SK-N-DZ (cell line): ENCODE measurements around the gene RTN4IP1.

ENCODE experiments used
- DNase-seq: peaks from one replicate; pipeline ENCODE4 v3.0.0-alpha.2; 2015; ENCODE audit warnings: low spot score

The RTN4IP1 gene

DNA sequence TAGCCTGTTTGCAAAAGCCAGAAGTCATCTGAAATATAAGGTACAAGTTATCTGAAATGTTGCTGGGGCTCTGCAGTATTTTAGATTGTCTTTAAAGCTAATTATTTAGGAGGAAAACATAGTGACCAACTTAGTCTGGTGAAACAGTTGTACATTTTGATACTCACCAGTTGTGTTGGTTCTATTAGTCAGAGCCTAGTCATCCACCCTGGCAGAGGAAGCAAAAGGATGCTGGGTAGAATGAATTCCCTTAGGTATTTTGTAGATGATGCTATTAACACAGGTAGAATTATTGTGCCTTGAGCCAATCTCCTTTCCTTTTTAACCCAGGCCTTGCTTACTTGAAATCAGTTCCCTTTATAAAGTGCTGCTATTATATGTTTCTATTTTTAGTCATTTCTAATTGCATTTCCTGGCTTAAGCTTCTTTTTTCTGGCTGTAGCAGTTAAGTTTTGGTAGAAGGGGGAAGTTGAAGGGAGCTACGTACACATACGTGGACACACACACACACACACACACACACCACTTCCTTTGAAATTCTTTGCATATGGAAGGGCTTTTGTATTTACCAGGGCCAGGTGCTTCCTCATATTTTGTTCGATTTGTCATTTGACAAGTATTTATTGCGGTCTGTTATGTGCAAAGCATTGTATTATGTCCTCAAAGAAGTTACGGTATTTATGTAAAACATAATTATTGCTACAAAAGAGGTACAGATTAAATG lies 82.4 kb downstream of the RTN4IP1 start:
- no peak for DNase-seq

GRCh38 chr6:106546261-106546690 lies 83.0 kb downstream of the RTN4IP1 start:
- no peak for DNase-seq

DNA sequence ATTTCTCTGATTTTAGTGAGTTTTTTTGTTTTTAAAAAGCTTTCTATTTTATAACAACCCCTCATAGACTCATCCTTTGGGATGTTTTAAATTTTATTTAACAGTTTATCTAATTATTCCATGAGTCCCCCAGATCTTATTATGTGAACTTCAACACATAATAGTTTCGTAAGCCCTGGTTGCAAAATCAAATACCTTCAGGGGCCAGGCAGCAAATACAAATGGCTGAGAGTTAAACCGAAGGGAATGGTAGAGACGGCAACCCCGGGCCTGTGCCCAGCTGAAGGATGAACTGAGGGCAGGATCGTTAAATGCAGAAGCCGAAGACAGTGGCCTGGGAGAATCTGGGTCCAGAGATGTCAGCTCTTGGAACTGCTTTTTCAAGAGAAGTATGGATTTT lies 88.4 kb downstream of the RTN4IP1 start:
- DNase-seq, result no peak

GRCh38 chr6:106540432-106540831 lies 88.9 kb downstream of the RTN4IP1 start:
- DNase-seq, result no peak

GRCh38 chr6:106539936-106540335 lies 89.4 kb downstream of the RTN4IP1 start:
- peak; percentile 7 for DNase-seq

DNA sequence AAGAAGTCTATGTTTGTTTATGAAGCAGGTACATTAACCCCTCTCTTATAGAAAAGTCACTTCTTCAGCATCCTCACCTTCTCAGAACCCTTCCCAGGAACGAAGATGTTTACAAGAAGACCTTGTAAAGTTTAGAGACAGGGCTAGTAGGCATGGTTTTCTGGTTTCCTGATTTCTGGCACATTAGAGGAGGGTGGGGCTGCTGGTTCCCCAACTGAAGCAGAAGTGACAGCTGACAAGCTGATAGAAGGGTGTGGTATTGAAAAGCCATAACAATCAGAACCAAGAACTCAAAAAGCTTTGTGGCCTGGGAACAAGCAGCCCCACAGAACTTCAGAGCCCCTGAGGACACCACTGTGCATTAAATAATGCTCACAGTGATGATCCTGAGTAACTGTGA lies 91.2 kb downstream of the RTN4IP1 start:
- DNase-seq, result no peak

DNA sequence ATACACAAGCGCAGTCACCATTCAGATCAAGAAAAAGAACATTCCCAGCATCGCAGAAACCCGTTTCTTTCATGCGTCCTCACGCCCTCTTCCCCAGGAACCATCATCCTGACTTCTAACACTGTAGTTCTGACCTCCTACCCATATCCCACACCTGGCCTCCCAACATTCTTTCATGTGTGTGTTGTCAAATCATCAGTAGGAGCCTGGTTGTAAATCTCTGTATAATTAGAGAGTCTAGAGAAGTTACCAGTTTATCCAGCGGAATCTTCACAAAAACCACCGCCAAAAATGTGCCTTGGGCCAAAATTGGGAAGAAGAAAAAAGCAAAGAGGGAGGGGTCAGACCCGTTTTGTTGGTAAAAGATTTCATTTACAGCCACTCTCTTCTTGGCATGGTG lies 91.6 kb downstream of the RTN4IP1 start:
- DNase-seq, result no peak

DNA sequence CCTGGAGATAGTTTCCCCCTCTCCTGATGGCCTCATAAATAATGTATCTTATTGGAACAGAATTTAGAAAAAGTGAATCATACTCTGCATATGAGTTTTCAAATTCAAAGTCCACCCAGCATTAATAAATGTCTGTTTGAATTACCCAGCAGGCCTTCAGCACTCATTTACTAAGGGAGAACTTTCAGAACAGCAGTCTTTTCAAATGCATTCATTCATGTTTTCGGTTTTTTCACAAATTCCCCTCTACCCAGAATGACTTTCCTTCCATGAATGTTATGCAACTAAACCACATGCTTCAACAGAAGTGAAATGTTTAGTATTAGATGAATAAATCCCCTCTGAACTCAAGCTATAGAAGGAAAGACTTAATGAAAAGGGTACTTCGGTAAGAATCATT lies 92.4 kb downstream of the RTN4IP1 start:
- no peak for DNase-seq

DNA sequence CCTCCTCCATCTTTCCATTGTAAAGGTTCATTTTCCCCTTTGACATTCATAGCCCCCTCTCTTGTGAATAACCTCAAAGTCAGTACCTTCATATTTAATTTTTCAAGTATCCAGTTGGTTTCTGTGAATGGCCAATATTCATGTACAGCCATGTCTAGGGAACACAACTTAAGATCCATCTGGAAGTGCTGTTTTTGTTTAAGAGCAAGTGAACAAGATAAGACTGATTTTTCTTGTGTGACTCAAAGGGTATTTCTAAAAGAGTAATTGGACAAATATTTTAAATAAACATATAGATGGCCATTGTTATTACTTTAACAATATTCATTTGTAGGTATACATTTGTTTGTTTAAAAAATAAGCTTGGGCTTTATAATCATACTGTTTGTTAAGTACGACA lies 92.9 kb downstream of the RTN4IP1 start:
- DNase-seq, result no peak

GRCh38 chr6:106535012-106535411 lies 94.3 kb downstream of the RTN4IP1 start:
- DNase-seq, result no peak

DNA sequence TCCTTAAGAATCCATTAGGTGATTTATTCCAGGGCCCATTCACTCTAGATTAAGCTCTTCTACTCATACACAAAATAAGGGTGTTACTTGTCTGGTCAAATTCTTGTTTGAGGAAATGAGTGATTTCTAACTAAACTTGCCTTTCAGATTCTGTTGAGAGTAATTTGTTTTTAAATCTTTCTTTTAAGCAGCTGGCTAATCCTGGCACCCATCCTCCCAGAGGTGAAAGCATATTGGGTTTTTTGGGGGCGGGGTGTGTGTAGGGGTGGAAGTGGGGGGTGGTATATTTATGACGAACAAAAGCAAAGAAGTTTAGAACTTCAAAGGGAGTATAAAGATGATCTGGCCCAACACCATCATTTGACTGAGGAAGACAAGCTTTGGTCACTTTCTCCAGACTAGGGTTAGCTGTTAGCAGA lies 94.7 kb downstream of the RTN4IP1 start:
- no peak for DNase-seq

- no peak for DNase-seq
Measured at GRCh38 chr6:106534004-106534403, 95.3 kb downstream of the RTN4IP1 start.

DNA sequence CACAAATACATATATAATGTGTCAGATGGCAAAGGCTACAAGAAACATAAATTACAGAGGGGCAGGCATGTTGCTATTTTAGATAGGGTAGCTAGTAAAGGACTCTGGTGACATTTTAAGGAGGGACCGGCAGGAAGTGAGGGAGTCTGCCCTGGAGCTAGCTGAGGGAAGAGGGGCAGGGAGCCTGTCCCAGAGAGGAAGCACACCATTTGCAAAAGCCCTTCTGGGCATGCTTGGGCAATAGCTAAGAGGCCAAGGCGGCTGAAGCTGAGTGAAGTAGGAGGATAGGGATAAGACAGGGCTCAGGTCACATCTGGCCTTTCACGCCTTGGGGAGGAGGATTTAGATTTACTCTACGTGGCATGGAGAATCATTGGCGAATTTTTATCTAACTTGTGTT lies 96.2 kb downstream of the RTN4IP1 start:
- no peak for DNase-seq

DNA sequence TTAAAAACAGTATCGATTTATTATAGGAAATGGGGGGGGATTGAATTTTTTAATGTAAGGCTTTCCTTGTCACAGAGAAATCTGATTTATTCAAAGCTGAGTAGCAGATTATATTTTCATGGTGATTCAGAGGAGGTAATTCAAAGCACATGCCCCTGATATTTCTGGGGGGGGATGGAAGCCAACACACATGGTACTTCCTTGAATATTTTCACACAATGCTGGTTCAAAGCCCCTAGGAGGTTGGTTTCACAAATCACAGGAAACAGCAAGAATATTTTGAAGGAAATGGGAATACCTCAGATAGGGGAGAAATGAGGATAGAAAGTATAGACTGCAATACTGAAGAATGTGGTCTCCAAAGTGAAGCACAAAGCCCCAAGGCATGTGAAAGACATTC lies 98.8 kb downstream of the RTN4IP1 start:
- no peak for DNase-seq

DNA sequence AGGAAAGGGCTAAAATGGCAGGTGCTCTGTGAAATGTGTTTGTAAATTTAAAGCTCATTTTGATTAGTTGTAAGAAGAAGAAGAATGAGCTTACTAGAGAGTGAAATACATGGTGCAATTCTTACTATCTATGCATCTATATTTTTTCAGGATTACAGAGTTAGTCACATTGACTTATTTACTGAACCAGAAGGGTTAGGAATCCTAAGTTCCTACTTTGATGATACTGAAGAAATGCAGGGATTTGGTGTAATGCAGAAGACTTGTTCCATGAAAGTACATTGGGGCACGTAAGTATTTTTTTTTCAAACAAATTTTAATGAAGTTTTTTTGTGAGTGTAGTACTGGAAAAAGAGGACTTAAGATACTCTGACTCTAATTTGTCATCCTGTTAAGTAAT lies 99.3 kb downstream of the RTN4IP1 start:
- DNase-seq, result no peak

DNA sequence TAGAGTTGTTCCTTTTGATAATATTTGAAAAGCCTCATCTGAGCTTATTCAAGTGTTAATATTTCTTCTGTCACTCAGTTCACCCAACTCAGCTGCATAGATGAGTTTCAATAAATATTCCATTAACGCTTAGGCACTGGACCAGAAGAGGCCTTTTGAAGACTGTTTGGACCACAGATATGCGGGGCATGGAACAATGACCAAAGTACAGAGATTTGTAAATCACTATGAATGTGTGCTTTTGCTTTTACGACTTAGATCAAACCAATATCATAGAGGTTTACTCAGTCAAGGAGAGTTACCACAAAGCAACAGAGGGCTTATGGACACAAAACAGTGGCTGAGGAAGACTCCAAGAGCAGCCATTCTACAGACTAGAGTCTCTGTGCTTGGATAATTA lies 99.9 kb downstream of the RTN4IP1 start:
- DNase-seq, result no peak

- no peak for DNase-seq
Measured at GRCh38 chr6:106528521-106528920, 100.8 kb downstream of the RTN4IP1 start.

GRCh38 chr6:106527979-106528378 lies 101.3 kb downstream of the RTN4IP1 start:
- no peak for DNase-seq

GRCh38 chr6:106527117-106527516 lies 102.2 kb downstream of the RTN4IP1 start:
- no peak for DNase-seq

DNA sequence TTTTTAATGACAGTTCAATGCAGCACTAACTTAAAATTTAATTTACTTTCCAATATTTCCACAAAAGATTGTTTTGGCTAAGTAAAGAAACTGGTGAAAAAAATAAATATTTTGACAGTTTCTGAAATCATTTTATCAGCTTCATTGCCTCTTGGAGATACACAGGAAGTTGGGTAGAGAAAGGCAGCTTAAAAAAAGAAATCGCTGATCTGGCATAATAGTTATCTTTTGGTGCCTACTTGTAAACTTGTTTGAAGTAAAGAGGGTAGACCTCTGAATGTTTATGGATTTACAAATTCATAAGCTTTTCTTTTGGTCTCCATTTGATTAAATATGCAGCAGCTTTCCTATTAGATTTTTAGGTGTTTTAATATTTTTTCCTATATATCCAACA lies 103.4 kb downstream of the RTN4IP1 start:
- no peak for DNase-seq

DNA sequence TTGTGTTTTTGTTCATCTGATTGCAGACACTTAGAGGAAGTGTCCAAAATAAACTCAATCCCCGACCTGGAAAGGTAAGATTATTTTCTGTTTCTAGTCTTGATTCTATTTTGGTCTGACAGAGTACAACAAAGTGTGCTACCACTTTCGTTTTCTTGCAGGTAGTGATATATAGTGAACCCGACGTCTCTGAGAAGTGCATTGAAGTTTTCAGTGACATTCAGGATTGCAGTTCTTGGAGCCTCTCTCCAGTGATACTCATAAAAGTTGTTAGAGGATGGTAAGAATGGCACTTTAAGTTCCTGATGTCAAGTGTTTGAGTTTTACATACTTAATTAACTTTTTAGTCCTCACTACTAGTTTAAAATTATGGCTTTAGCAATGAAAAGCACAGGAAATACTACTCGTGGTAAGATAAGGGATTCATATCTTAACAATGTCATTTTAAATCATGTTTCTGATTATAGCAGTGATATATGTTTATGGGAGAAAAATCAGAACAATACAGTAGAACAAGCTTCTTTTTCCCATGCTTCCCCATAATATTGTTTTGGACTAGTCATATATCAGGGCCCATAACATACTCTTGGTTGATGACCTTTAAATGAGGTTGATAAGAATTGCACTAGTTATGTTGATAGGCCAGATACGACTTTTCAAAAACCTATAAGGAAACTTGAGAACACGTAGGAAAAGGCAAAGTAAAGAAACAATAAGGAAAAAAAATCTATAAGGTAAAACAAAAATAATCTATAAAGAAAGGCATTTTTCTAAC lies 104.0 kb downstream of the RTN4IP1 start:
- no peak for DNase-seq

GRCh38 chr6:106522562-106523250 lies 106.6 kb downstream of the RTN4IP1 start:
- no peak for DNase-seq
